ENCODE measurements around the gene KCNG2.
"Not testable (repeated sequence)": the region's sequence is repeated elsewhere in the genome, so short reads cannot be mapped to it uniquely, and the experiment has no call there.

KCNG2 gene

GRCh38 chr18:79797518-79798345 is at the start of gene KCNG2:
Gene KCNG2 (plus strand): TSS chr18:79797938. CDS start chr18:79863668, 65,730 bp downstream.
- no peak for DNase-seq

- DNase-seq = no peak
Measured at GRCh38 chr18:79748321-79749180, 49.2 kb upstream of the KCNG2 start.

GRCh38 chr18:79749251-79750191 is 48.2 kb upstream of the KCNG2 start:
- no peak for DNase-seq

GRCh38 chr18:79750980-79751571 is 46.7 kb upstream of the KCNG2 start:
- DNase-seq = no peak

GRCh38 chr18:79751918-79752578 is 45.7 kb upstream of the KCNG2 start:
- DNase-seq = not testable (repeated sequence)

GRCh38 chr18:79752946-79753345 is 44.8 kb upstream of the KCNG2 start:
- DNase-seq = not testable (repeated sequence)

GRCh38 chr18:79753391-79753851 is 44.3 kb upstream of the KCNG2 start:
- DNase-seq = no peak

- DNase-seq = no peak
Measured at GRCh38 chr18:79754022-79754761, 43.5 kb upstream of the KCNG2 start.

- DNase-seq = no peak
Measured at GRCh38 chr18:79754831-79755351, 42.8 kb upstream of the KCNG2 start.

GRCh38 chr18:79755496-79756142 is 42.1 kb upstream of the KCNG2 start:
- no peak for DNase-seq

- no peak for DNase-seq
Measured at GRCh38 chr18:79756143-79756500, 41.6 kb upstream of the KCNG2 start.

GRCh38 chr18:79756826-79757225 is 40.9 kb upstream of the KCNG2 start:
- DNase-seq = no peak

- DNase-seq = no peak
Measured at GRCh38 chr18:79760348-79760747, 37.4 kb upstream of the KCNG2 start.

- DNase-seq = no peak
Measured at GRCh38 chr18:79760881-79761280, 36.9 kb upstream of the KCNG2 start.

- DNase-seq = no peak
Measured at GRCh38 chr18:79763407-79763806, 34.3 kb upstream of the KCNG2 start.

GRCh38 chr18:79764131-79764530 is 33.6 kb upstream of the KCNG2 start:
- DNase-seq = no peak

- no peak for DNase-seq
Measured at GRCh38 chr18:79765491-79766245, 32.1 kb upstream of the KCNG2 start.

GRCh38 chr18:79766308-79766707 is 31.4 kb upstream of the KCNG2 start:
- DNase-seq = no peak

GRCh38 chr18:79768745-79769144 is 29.0 kb upstream of the KCNG2 start:
- no peak for DNase-seq
